Stimulated activated CD8-positive, alpha-beta memory T cell treated with anti-CD3 and anti-CD28 coated beads, Interleukin-15, amount 100 ng/mL, for 48 hours (primary cell): ENCODE measurements around the gene SLFNL1.

ENCODE experiments used
- DNase-seq, 2 donors: peaks; one replicate each; pipeline ENCODE4 v3.0.0-alpha.2; 2020; ENCODE audit warnings: low read depth in 2 of 2

Gene SLFNL1

DNA sequence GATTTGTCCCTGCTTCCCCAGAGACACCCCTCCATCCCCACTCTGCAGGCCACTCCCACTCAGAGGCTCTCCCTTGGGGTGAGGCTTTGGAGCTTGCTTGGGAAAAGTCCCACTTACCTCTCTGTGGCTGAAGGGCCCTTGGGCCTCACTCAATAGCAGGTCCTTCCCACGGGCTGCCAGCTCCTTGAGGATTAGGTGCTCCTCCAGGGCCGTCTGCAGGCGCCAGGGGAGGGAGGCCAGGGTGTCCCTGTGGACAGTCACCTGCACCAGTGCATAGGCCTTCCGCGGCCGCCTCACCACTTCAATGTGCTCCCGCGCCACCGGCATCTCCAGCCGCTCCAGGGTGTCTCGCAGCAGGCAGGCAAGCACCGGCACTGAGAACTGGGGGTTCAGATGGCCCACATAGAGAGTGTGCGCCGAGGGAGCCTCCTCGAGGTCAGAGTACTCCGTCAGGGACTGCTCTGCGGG is 1.4 kb downstream of the SLFNL1 start:
- DNase-seq, result no peak

- no peak for DNase-seq
These were observed 2.2 kb downstream of the SLFNL1 start for GRCh38 chr1:41019353-41019745.

DNA sequence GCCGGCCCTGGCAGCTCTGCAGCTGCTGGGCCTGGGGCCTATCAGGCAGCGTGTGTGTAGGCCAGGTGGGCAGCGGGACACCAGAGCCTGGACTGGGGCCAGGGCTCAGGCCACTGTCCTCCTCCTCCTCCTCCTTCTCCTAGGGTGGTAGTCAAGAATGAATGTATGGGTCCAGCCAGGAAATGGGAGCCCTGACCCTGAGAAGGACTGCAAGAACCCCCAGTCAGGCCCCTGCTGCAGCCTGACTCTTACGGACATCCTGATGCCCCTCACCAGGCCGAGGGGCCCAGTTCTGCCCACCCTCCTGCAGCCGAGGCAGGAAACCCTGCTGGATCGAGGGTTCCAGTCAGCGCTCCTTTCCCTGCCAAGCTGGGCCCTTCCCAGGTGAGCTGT is 3.5 kb downstream of the SLFNL1 start:
- no peak for DNase-seq

- no peak for DNase-seq
These were observed 4.1 kb downstream of the SLFNL1 start for GRCh38 chr1:41017141-41018017.

GRCh38 chr1:41015897-41016470 is 5.5 kb downstream of the SLFNL1 start:
- no peak for DNase-seq

GRCh38 chr1:41015281-41015896 is 6.1 kb downstream of the SLFNL1 start:
- no peak for DNase-seq

- DNase-seq, result no peak
These were observed 6.7 kb downstream of the SLFNL1 start for GRCh38 chr1:41014871-41015270.

DNA sequence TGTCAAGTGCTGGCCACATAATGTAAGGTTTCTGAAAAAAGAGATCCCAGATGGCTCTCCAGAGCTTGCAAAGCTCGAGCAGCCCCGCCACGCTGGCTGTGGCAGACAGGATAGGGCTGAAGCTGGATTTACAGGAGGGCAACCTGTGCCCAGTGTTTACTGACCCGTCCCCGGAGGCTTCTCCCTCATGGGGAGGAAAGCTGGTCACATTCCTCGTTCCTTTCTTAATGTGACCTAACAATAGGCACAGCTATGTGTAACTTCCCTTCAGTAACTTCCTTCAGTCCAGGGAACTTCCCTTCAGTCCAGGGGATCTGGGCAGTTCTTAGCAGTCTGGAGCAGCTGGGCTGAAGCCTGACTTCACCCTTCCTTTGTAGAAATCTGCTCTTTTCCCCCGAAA is 7.7 kb downstream of the SLFNL1 start:
- DNase-seq, result no peak

- no peak for DNase-seq
These were observed 8.5 kb downstream of the SLFNL1 start for GRCh38 chr1:41013024-41013423.

GRCh38 chr1:41010345-41010744 is 11.2 kb downstream of the SLFNL1 start:
- no peak for DNase-seq

DNA sequence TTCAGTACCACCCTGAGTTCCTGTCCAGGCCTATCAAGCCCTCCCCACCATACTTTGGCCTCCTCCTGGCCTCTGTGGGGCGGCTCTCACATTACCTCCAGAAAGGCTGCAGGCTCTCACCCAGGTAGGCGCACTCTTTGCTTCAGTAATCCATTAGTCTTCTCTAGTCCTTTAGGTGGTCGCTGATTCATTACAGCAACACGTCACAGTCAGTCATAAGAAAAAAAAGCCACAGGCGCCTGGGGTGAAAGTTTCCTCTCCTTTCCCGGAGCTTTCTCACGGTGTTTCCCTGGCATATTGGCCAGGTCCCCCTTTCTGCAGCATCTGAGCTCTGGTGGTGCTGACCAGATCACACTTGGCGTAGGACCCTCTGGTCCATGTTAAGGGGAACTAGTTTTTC is 12.1 kb downstream of the SLFNL1 start:
- DNase-seq, result no peak

GRCh38 chr1:41006942-41007865 is 14.3 kb downstream of the SLFNL1 start:
- no peak for DNase-seq

- DNase-seq, result no peak
These were observed 15.6 kb downstream of the SLFNL1 start for GRCh38 chr1:41005876-41006275.

DNA sequence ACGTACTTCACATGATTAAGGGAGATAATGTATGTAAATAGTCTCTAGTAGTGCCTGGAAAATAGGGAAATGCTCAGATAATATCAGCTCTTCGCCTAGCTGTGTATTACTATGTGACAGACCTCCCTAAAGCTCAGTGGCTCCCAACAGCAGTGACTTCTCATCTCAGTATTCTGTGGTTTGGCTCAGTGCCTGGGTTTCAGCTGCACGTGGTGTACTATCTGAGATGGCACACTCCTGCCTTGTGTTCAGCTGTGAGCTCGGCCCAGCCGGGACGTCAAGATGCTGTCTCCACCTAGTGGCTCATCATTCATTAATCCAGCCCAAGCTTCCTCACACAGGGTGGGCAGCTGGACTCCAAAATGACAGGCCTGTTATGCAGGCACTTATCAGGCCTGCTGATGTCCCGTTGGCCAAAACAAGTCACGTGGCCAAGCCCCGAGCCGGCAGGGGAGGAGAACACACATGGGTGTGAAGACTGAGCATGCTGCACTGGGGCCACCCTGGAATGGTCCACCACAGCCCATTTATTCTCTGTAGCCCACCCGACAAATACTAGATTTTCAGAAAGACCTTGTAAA is 17.8 kb downstream of the SLFNL1 start:
- peak; percentile 74 to 81 for DNase-seq

- no peak for DNase-seq
These were observed 18.3 kb downstream of the SLFNL1 start for GRCh38 chr1:41003127-41003639.

- no peak for DNase-seq
These were observed 22.9 kb downstream of the SLFNL1 start for GRCh38 chr1:40998668-40999067.

GRCh38 chr1:40997096-40997495 is 24.4 kb downstream of the SLFNL1 start:
- no peak for DNase-seq

DNA sequence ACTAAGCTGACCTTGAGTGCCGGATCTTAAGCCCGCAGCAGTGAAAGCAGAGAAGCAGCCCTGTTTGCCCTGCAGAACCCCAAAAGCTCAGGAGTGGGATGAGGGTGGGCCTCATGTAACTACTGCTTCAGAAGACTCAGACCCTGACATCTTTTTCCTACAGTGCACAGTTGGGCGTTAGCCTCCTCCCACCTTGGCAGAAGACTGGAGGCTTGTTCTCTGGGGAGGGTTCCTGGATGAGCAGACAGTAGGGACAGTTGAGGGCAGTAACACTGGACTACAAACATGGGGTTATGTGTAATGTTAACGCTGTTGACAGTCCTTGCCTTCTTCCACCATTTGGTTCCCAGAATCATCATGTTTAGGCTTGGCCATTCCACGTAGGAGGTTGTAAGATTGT is 32.5 kb downstream of the SLFNL1 start:
- DNase-seq, result no peak

- no peak for DNase-seq
These were observed 33.2 kb downstream of the SLFNL1 start for GRCh38 chr1:40988280-40988679.

- DNase-seq, result no peak
These were observed 33.9 kb downstream of the SLFNL1 start for GRCh38 chr1:40987439-40988276.
